Stimulated activated CD4-positive, alpha-beta T cell treated with anti-CD3 and anti-CD28 coated beads, Interleukin-12 subunit alpha, Interleukin-12 subunit beta, amount 100 ng/mL, for 4 hours (primary cell): Measurements from ENCODE around the gene BAG3.

Source experiments
- DNase-seq: peaks from one replicate; pipeline ENCODE4 v3.0.0-alpha.2; 2020

Gene BAG3

GRCh38 chr10:119667562-119668328 is 16.6 kb downstream of the BAG3 start:
- DNase-seq: no peak

- no peak for DNase-seq
Observed at GRCh38 chr10:119668461-119668860, 17.3 kb downstream of the BAG3 start.

- no peak for DNase-seq
Observed at GRCh38 chr10:119669331-119669730, 18.2 kb downstream of the BAG3 start.

- no peak for DNase-seq
Observed at GRCh38 chr10:119669975-119670640, 18.9 kb downstream of the BAG3 start.

- no peak for DNase-seq
Observed at GRCh38 chr10:119670717-119671116, 19.5 kb downstream of the BAG3 start.

- no peak for DNase-seq
Observed at GRCh38 chr10:119671381-119671780, 20.2 kb downstream of the BAG3 start.

GRCh38 chr10:119672291-119672690 is 21.1 kb downstream of the BAG3 start:
- DNase-seq: no peak

GRCh38 chr10:119673271-119673670 is 22.1 kb downstream of the BAG3 start:
- DNase-seq: no peak

GRCh38 chr10:119675483-119676170 is 24.4 kb downstream of the BAG3 start:
- no peak for DNase-seq

GRCh38 chr10:119677126-119677525 is 25.9 kb downstream of the BAG3 start:
- DNase-seq: no peak

- no peak for DNase-seq
Observed at GRCh38 chr10:119677904-119678755, 26.9 kb downstream of the BAG3 start.

- no peak for DNase-seq
Observed at GRCh38 chr10:119679480-119679829, 28.3 kb downstream of the BAG3 start.

GRCh38 chr10:119680050-119680449 is 28.9 kb downstream of the BAG3 start:
- no peak for DNase-seq

- DNase-seq: no peak
Observed at GRCh38 chr10:119680650-119681081, 29.5 kb downstream of the BAG3 start.

GRCh38 chr10:119686465-119687191 is 35.4 kb downstream of the BAG3 start:
- peak; percentile 86 for DNase-seq

- DNase-seq: no peak
Observed at GRCh38 chr10:119687192-119688032, 36.2 kb downstream of the BAG3 start.

- no peak for DNase-seq
Observed at GRCh38 chr10:119688033-119688508, 36.9 kb downstream of the BAG3 start.

- no peak for DNase-seq
Observed at GRCh38 chr10:119689016-119689580, 37.9 kb downstream of the BAG3 start.

- DNase-seq: no peak
Observed at GRCh38 chr10:119691726-119692125, 40.5 kb downstream of the BAG3 start.

GRCh38 chr10:119693262-119693957 is 42.2 kb downstream of the BAG3 start:
- DNase-seq: no peak
